SK-N-MC (cell line): Measurements from ENCODE around the gene ELMO1.

Experiments used
- EZH2 ChIP-seq: fragments of 200-600 bp; sonication (generic); IDR thresholded peaks from one replicate; pipeline ENCODE4 v1.6.1; 2017; ENCODE audit warnings: antibody characterized with exemption
- FOXP2 ChIP-seq: optimal IDR thresholded peaks from 2 replicates; pipeline ENCODE3; 2011; ENCODE audit warnings: mild to moderate bottlenecking, moderate library complexity; ENCODE audit not compliant: insufficient read depth; ENCODE audit errors: extremely low read length, control extremely low read depth

- TF ChIP-seq EZH2 (no peak), FOXP2 (no peak)
Observed at GRCh38 chr7:37445790-37446189, 2.9 kb downstream of the ELMO1 start.
